Rectal smooth muscle tissue (tissue), 1 donor: Measurements from ENCODE around the gene FMN1.
"Not testable (repeated sequence)": the region's sequence is repeated elsewhere in the genome, so short reads cannot be mapped to it uniquely, and the experiment has no call there.

Experiments used
- H3K27ac ChIP-seq: one replicate; pipeline ENCODE4 v1.7.0; 2013; ENCODE audit warnings: low read depth, low read length, inconsistent platforms
- H3K27me3 ChIP-seq: one replicate; pipeline ENCODE4 v1.7.0; 2013; ENCODE audit warnings: low read length; ENCODE audit not compliant: control insufficient read depth, insufficient read depth
- H3K36me3 ChIP-seq: one replicate; pipeline ENCODE4 v1.7.0; 2013; ENCODE audit warnings: low read length; ENCODE audit not compliant: control insufficient read depth, insufficient read depth
- H3K4me1 ChIP-seq: one replicate; pipeline ENCODE4 v1.7.0; 2013; ENCODE audit warnings: low read length; ENCODE audit not compliant: control insufficient read depth, insufficient read depth
- H3K4me3 ChIP-seq: one replicate; pipeline ENCODE4 v1.7.0; 2013; ENCODE audit warnings: low read length
- H3K9ac ChIP-seq: one replicate; pipeline ENCODE4 v1.7.0; 2013; ENCODE audit warnings: low read length

FMN1 gene

DNA sequence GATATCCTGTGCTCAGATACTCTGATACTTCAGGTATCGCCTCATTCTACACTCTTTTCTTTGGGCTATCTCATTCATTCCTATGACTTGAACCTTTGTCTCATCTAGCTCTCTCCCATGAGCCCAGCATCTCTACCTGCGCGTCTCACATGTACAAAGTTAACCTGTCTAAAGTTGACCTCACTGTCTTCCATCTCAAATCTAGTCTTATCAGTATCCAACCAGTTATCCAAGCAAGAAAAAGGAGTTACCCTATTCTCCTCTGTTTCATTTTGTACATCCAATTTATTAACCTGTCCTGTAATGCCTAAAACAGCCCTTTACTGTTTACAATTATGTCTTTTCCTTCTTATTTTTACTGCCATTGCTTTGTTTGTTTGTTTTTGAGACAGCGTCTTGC, 342.5 kb downstream of the FMN1 start:
- no peak overlapping the region for H3K4me3 ChIP-seq
- H3K36me3 ChIP-seq: peaks cover 2% of the 10 kb centered on the region
- no peak overlapping the region for H3K27ac ChIP-seq
- peaks cover 5% of the 10 kb centered on the region for H3K4me1 ChIP-seq
- no peak overlapping the region for H3K9ac ChIP-seq
- H3K27me3 ChIP-seq: no peaks in the 10 kb centered on the region

- Histone ChIP-seq H3K27ac (no peak overlapping the region), H3K36me3 (peaks cover 2% of the 10 kb centered on the region), H3K4me1 (peaks cover 5% of the 10 kb centered on the region), H3K4me3 (no peak overlapping the region), H3K27me3 (no peaks in the 10 kb centered on the region), H3K9ac (no peak overlapping the region)
These were observed 342.9 kb downstream of the FMN1 start for GRCh38 chr15:32851572-32851971.

DNA sequence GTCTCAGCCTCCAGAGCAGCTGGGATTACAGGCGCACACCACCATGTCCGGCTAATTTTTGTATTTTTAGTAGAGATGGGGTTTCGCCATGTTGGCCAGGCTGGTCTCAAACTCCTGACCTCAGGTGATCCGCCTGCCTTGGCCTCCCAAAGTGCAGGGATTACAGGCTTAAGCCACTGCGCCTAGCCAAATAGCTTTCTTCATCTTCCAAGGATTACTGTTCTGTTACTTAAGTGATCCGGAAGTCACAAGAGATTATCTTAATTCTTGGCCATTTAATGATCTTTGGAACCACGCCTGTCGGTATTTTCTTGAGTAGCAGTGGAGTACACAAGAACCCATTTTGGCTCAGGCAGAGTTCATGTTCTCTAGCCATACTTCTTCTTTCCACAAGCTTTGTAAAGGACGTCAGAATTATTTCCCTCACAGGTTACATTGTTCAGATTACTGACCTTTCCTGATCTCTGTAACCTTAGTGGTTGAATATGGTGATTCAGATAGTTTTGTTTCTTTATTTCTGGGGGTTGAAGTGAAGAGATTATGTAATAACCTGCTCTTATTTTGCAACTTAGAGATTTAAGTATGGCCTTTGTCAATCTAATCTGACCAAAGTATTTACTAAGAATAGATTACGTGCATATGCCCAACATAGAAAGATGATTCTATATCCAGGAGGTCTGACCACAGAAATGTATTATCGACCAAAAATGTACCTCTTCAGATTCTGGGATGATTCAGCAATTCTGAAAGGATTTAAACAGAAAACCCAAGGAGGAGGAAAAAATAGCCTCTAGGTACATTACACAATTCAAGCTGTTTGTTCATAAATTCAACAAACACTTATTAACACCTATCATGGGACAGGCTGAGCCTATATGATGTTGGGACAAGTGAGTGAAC, 344.5 kb downstream of the FMN1 start:
- Histone ChIP-seq H3K27ac (no peak overlapping the region), H3K36me3 (peaks cover 2% of the 10 kb centered on the region), H3K4me1 (no peaks in the 10 kb centered on the region), H3K27me3 (no peaks in the 10 kb centered on the region), H3K9ac (no peak overlapping the region), H3K4me3 (no peak overlapping the region)

DNA sequence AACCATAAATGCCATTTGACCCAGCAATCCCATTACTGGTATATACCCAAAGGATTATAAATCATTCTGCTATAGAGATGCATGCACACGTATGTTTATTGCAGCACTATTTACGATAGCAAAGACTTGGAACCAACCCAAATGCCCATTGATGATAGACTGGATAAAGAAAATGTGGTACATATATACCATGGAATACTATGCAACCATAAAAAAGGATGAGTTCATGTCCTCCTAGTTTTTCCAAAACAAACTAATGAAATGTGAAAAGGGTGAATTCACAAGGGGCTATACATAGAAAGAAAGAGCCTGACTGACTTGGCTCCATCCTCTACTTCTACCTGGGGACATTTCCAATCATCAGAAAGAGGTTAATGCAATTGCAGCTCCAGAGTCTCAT, 347.8 kb downstream of the FMN1 start:
- not testable (repeated sequence) for H3K27ac ChIP-seq, H3K4me1 ChIP-seq, H3K36me3 ChIP-seq, H3K4me3 ChIP-seq, H3K9ac ChIP-seq, H3K27me3 ChIP-seq

GRCh38 chr15:32844118-32844711, 350.3 kb downstream of the FMN1 start:
- Histone ChIP-seq H3K27me3 (no peaks in the 10 kb centered on the region), H3K36me3 (no peaks in the 10 kb centered on the region), H3K4me3 (no peak overlapping the region)

GRCh38 chr15:32843219-32843815, 351.2 kb downstream of the FMN1 start:
- Histone ChIP-seq H3K27ac (no peak overlapping the region), H3K9ac (no peak overlapping the region), H3K27me3 (no peaks in the 10 kb centered on the region), H3K36me3 (no peaks in the 10 kb centered on the region), H3K4me3 (no peak overlapping the region), H3K4me1 (no peaks in the 10 kb centered on the region)

More at GRCh38 chr15:32844118-32844711, 350.3 kb downstream of the FMN1 start:
- Histone ChIP-seq H3K9ac (no peak overlapping the region), H3K27ac (no peak overlapping the region), H3K4me1 (no peaks in the 10 kb centered on the region)

- Histone ChIP-seq H3K27ac (no peak overlapping the region), H3K36me3 (no peaks in the 10 kb centered on the region), H3K4me3 (no peak overlapping the region), H3K27me3 (no peaks in the 10 kb centered on the region), H3K4me1 (no peaks in the 10 kb centered on the region), H3K9ac (no peak overlapping the region)
These were observed 352.4 kb downstream of the FMN1 start for GRCh38 chr15:32842081-32842480.

DNA sequence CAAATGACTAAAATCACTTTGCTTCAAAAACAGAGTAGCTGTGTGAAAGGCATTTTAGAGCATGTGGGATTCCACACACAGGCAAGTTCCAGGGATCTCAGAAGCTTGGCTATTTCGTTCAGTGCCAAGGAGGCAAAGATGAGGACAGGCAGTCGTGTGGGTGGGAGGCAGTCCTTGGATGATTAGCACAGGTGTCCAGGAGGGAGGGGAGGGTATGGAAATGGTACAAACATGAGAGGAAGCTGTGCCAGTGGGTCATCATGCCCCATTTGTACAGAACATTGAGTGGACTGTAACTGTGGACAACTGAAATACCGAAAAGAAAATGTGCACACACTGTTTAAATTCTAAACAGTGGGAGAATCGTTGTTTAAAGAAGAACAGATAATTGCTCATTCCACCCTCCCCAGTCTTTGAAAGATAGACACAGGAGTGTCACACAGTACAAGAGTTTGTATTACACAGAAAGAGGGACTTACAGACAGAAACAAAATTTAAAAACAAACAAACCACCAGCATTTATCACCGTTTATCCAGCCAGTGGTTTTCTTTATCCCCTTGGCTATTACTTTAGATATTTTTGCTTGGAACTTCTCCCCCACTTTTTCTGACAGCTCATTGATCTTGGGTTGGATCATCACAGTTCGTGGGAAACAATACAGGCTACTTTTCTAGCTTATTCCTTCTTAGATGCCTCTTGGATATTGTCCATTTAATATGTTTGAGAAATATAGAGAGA, 353.8 kb downstream of the FMN1 start:
- H3K9ac ChIP-seq: no peak overlapping the region
- H3K27me3 ChIP-seq: no peaks in the 10 kb centered on the region
- no peak overlapping the region for H3K27ac ChIP-seq
- no peaks in the 10 kb centered on the region for H3K36me3 ChIP-seq
- H3K4me3 ChIP-seq: no peak overlapping the region
- no peaks in the 10 kb centered on the region for H3K4me1 ChIP-seq

DNA sequence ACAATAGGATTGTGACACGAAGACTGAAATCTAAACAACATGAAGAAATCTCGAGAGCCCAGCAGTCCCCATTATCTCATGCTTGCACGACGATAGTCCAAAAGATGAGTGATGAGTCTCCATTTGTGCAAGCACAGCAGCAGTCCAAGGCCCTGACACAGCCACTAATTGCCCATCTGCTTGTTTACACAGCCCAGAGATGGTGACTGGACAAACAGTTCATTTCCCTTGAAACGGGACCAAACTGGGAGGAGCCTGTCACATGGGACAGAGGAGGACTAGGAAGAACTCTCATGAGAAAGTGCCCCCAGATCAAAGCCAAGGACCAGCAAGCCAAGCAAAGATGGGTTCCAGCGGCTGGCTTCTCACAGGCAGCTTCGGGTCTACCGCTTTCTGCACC, 355.7 kb downstream of the FMN1 start:
- Histone ChIP-seq H3K27ac (no peak overlapping the region), H3K27me3 (no peaks in the 10 kb centered on the region), H3K4me1 (no peaks in the 10 kb centered on the region), H3K36me3 (no peaks in the 10 kb centered on the region), H3K9ac (no peak overlapping the region), H3K4me3 (no peak overlapping the region)

DNA sequence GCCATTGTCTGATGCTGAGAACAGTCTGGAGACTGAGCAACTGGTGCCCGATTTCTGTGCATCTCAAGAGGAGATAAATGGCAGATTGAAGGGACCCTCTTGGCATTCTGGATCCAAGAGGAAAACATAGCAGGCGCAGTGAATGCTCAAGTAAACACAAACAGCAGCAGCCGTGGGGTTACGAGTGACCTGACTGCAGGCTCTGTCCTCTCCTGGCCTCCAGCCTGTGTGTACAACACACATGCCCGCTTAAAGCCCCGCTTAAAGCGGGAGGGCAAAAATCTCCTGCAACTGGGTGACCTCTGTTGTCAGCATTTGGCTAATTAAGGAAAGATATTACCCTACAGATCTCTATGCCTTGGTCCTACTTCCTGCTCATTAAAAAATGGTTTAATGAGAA, 356.2 kb downstream of the FMN1 start:
- Histone ChIP-seq H3K4me1 (no peaks in the 10 kb centered on the region), H3K9ac (no peak overlapping the region), H3K27me3 (no peaks in the 10 kb centered on the region), H3K27ac (no peak overlapping the region), H3K4me3 (no peak overlapping the region), H3K36me3 (no peaks in the 10 kb centered on the region)

DNA sequence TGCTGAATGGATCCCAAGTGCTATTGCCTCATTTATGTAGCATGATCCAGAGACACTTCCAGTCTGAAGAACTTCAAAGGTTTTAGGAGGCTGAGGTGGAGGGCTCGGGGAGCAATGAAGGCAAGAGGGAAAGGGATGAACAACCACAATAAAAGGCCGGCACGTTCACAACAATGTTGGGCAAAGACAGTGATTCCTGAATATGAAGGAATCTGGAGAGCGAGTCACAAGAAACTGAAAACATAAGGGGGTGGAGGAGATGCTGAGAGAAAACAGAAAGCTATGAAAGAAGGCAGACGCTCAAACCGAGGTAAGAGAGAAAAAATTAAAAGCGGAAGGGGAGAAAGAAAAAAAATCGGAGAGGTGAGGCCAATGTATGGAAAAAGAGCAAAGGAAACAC, 356.6 kb downstream of the FMN1 start:
- H3K27me3 ChIP-seq: no peaks in the 10 kb centered on the region
- no peaks in the 10 kb centered on the region for H3K36me3 ChIP-seq
- H3K4me3 ChIP-seq: no peak overlapping the region
- H3K4me1 ChIP-seq: no peaks in the 10 kb centered on the region
- no peak overlapping the region for H3K9ac ChIP-seq
- no peak overlapping the region for H3K27ac ChIP-seq

DNA sequence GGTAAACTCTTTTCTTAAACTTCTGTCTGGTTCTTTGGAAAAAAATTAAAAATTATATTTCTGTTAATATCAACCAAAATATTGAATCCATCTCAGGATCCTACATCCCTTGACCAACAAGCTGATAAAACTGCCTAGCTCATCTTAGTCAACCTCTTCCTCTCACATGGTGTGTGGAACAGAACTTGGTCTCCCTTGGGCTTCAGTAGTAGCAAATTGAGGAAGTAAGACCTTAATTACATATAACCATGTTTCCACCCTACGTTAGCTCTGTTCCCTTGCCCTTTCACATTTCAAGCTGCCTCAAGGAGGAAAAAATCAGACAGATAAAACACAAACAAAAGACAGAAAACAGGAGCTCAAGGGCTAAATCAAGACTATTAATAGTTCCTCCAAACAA, 360.4 kb downstream of the FMN1 start:
- H3K27ac ChIP-seq: no peak overlapping the region
- H3K36me3 ChIP-seq: no peaks in the 10 kb centered on the region
- no peak overlapping the region for H3K9ac ChIP-seq
- no peaks in the 10 kb centered on the region for H3K4me1 ChIP-seq
- H3K27me3 ChIP-seq: no peaks in the 10 kb centered on the region
- H3K4me3 ChIP-seq: no peak overlapping the region
